Mesothelial cell of epicardium (in vitro differentiated cells): ENCODE results near the gene ZNF620. TPM values are rescaled to one million over a fixed set of nuclear protein-coding genes. Genes with fewer than 3 reads are reported as not detected.
"Not testable (repeated sequence)": the region's sequence is repeated elsewhere in the genome, so short reads cannot be mapped to it uniquely, and the experiment has no call there.

Experiments used
- DNase-seq, 2 experiments: peaks; one replicate each; pipeline ENCODE4 v3.0.0; 2021; ENCODE audit warnings: low spot score in 2 of 2; ENCODE audit not compliant: unreplicated experiment in 2 of 2
- H3K27ac Mint-ChIP-seq: 2 replicates; pipeline ENCODE4 v1.8.0; 2021; ENCODE audit warnings: mixed read lengths
- H3K27me3 Mint-ChIP-seq: 2 replicates; pipeline ENCODE4 v1.8.0; 2021; ENCODE audit warnings: low read depth, mixed read lengths
- H3K36me3 Mint-ChIP-seq: 2 replicates; pipeline ENCODE4 v1.8.0; 2021; ENCODE audit warnings: mixed read lengths
- H3K4me1 Mint-ChIP-seq: 2 replicates; pipeline ENCODE4 v1.8.0; 2021; ENCODE audit warnings: mixed read lengths
- H3K4me3 Mint-ChIP-seq: 2 replicates; pipeline ENCODE4 v1.8.0; 2021; ENCODE audit warnings: mild to moderate bottlenecking, moderate library complexity, mixed read lengths
- H3K9me3 Mint-ChIP-seq: 2 replicates; pipeline ENCODE4 v1.8.0; 2021; ENCODE audit warnings: mixed read lengths
- total RNA-seq: library from RNA; stranded (reverse); gene quantifications from 3 replicates; pipeline ENCODE4 v1.2.1, GENCODE V29; 2021
- TF ChIP-seq, protein P1 (sequence below): fragments of 200-600 bp; sonication (generic); IDR thresholded peaks from one replicate; pipeline ENCODE4 v1.5.0; 2021; ENCODE audit warnings: antibody characterized with exemption; ENCODE audit not compliant: unreplicated experiment

ZNF620 gene
- total RNA-seq, 1 donor from 2014 or later, result 16.7 TPM

DNA sequence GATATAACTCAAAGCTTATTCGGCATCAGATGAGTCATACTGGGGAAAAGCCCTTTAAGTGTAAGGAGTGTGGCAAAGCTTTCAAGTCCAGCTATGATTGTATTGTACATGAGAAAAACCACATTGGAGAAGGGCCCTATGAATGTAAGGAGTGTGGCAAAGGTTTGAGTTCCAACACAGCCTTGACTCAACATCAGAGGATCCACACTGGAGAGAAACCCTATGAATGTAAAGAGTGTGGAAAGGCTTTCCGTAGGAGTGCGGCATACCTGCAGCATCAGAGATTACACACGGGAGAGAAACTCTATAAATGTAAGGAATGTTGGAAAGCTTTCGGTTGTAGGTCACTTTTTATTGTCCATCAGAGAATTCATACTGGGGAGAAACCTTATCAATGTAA, 26.4 kb downstream of the ZNF620 start:
- TF ChIP-seq, protein P1, sequence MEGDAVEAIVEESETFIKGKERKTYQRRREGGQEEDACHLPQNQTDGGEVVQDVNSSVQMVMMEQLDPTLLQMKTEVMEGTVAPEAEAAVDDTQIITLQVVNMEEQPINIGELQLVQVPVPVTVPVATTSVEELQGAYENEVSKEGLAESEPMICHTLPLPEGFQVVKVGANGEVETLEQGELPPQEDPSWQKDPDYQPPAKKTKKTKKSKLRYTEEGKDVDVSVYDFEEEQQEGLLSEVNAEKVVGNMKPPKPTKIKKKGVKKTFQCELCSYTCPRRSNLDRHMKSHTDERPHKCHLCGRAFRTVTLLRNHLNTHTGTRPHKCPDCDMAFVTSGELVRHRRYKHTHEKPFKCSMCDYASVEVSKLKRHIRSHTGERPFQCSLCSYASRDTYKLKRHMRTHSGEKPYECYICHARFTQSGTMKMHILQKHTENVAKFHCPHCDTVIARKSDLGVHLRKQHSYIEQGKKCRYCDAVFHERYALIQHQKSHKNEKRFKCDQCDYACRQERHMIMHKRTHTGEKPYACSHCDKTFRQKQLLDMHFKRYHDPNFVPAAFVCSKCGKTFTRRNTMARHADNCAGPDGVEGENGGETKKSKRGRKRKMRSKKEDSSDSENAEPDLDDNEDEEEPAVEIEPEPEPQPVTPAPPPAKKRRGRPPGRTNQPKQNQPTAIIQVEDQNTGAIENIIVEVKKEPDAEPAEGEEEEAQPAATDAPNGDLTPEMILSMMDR, result no peak
- Mint-ChIP-seq H3K4me3 (no peak overlapping the region), H3K27me3 (no peaks in the 10 kb centered on the region), H3K36me3 (peaks cover 81% of the 10 kb centered on the region), H3K4me1 (no peaks in the 10 kb centered on the region), H3K27ac (no peak overlapping the region), H3K9me3 (peaks cover 23% of the 10 kb centered on the region)
- no peak for DNase-seq

- Mint-ChIP-seq H3K9me3 (peaks cover 39% of the 10 kb centered on the region), H3K4me1 (no peaks in the 10 kb centered on the region), H3K27ac (no peak overlapping the region), H3K36me3 (peaks cover 86% of the 10 kb centered on the region), H3K4me3 (no peak overlapping the region), H3K27me3 (no peaks in the 10 kb centered on the region)
- TF ChIP-seq, protein P1, result no peak
- DNase-seq, result no peak
Measured at GRCh38 chr3:40534283-40534682, 28.4 kb downstream of the ZNF620 start.

DNA sequence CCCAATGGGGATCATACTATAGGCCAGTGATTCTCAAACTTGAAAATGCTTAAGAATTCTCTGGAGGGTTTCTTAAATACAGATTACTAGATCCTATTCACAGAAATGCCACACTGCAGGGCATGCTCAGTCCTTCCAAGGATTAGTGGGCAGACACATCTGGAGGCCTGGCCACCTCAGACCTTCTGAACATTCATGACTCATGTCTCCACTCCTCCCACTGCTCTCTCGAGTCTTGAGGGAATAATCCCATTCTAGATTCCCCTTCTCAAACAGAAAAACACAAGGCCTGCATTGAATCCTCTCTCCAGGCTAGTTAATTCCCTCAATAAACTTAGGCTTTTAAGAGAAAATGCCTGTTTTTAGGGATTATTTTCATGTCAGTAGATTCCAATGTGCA, 41.0 kb downstream of the ZNF620 start:
- H3K36me3 Mint-ChIP-seq, result peaks cover 4% of the 10 kb centered on the region
- H3K27ac Mint-ChIP-seq, result no peak overlapping the region
- H3K4me3 Mint-ChIP-seq, result no peak overlapping the region
- H3K4me1 Mint-ChIP-seq, result no peaks in the 10 kb centered on the region
- H3K9me3 Mint-ChIP-seq, result peaks cover 15% of the 10 kb centered on the region
- TF ChIP-seq, protein P1, result no peak
- no peaks in the 10 kb centered on the region for H3K27me3 Mint-ChIP-seq
- DNase-seq, result no peak

DNA sequence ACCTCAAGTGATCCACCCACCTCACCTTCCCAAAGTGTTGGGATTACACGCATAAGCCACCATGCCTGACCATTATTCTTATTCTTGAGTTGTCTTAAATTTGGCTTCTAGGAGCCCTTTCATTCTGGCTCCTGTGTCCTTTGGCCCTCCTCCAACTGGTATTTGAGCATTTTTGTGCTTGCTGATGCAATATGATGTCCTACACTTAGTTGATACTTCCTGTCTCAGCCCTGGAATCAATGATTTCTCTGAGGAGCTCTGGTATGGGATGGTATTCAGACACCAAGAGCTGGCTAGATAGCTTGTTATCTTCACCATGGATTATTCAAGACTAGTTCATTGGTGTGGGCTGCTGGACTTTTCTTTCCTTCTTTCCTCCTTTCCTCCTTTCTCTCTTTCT, 44.3 kb downstream of the ZNF620 start:
- peaks cover 17% of the 10 kb centered on the region for H3K9me3 Mint-ChIP-seq
- peaks cover 4% of the 10 kb centered on the region for H3K36me3 Mint-ChIP-seq
- TF ChIP-seq, protein P1, result no peak
- H3K4me3 Mint-ChIP-seq, result no peak overlapping the region
- H3K4me1 Mint-ChIP-seq, result no peaks in the 10 kb centered on the region
- no peaks in the 10 kb centered on the region for H3K27me3 Mint-ChIP-seq
- no peak for DNase-seq
- no peak overlapping the region for H3K27ac Mint-ChIP-seq

- Mint-ChIP-seq H3K36me3 (peaks cover 14% of the 10 kb centered on the region), H3K9me3 (peaks cover 21% of the 10 kb centered on the region), H3K27ac (no peak overlapping the region), H3K4me1 (no peaks in the 10 kb centered on the region), H3K27me3 (no peaks in the 10 kb centered on the region), H3K4me3 (no peak overlapping the region)
- TF ChIP-seq, protein P1, result no peak
- no peak for DNase-seq
Measured at GRCh38 chr3:40557575-40558161, 51.8 kb downstream of the ZNF620 start.

DNA sequence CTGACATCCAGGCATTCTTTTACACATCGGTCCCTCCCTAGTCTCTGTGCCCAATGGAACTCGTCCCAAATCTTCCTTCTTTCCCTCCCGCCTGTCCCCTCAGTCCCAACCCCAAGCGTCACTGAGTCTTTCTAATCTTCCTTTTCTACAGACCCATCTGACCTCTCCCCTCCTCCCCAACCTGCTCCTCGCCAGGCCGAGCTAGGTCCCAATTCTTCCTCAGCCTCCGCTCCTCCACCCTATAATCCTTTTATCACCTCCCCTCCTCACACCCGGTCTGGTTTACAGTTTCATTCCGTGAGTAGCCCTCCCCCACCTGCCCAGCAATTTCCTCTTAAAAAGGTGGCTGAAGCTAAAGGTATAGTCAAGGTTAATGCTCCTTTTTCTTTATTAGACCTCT, 56.6 kb downstream of the ZNF620 start:
- DNase-seq, H3K27me3 Mint-ChIP-seq, H3K27ac Mint-ChIP-seq, H3K4me3 Mint-ChIP-seq, H3K4me1 Mint-ChIP-seq: not testable (repeated sequence)
- H3K9me3 Mint-ChIP-seq, result peaks cover 22% of the 10 kb centered on the region
- peaks cover 14% of the 10 kb centered on the region for H3K36me3 Mint-ChIP-seq

DNA sequence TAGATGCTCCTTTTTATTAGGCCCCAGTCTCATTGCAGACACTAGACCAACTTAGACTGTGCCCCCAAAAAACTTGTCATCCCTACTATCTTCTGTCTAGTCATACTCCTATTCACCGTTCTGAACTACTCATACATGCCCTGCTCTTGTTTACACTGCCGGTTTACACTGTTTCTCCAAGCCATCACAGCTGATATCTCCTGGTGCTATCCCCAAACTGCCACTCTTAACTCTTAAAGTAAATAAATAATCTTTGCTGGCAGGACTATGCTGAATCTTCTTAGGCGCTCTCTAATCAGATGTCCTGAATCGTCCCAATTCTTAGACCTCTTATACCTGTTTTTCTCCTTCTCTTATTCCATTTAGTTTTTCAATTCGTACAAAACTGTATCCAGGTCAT, 59.8 kb downstream of the ZNF620 start:
- peaks cover 27% of the 10 kb centered on the region for H3K9me3 Mint-ChIP-seq
- not testable (repeated sequence) for H3K4me3 Mint-ChIP-seq, H3K27me3 Mint-ChIP-seq, DNase-seq, H3K27ac Mint-ChIP-seq
- peaks cover 11% of the 10 kb centered on the region for H3K36me3 Mint-ChIP-seq
- H3K4me1 Mint-ChIP-seq, result peaks cover 14% of the 10 kb centered on the region
